K562 (cell line): Measurements from ENCODE around the gene LIX1.

Experiments
- BHLHE40 ChIP-seq: IDR thresholded peaks from 2 replicates; pipeline ENCODE4 v1.6.1; 2011; ENCODE audit warnings: low read length, improper control_type of control experiment
- CBX8 ChIP-seq: fragments of 200-600 bp; sonication (generic); IDR thresholded peaks from 2 replicates; pipeline ENCODE4 v1.6.1; 2012; ENCODE audit warnings: borderline replicate concordance, mixed run types, low read depth, mild to moderate bottlenecking, moderate library complexity, mixed read lengths, low read length, control low read depth, inconsistent platforms; ENCODE audit not compliant: poor library complexity, severe bottlenecking; ENCODE audit errors: extremely low read depth
- CEBPB ChIP-seq: fragments of 450-650 bp; IDR thresholded peaks from 2 replicates; pipeline ENCODE4 v1.6.1; 2016; ENCODE audit warnings: missing genetic modification characterization, missing compliant biosample characterization
- FIP1L1 ChIP-seq: fragments of 200-400 bp; formaldehyde crosslinking; IDR thresholded peaks from 2 replicates; pipeline ENCODE4 v1.6.1; 2018; ENCODE audit warnings: mild to moderate bottlenecking, low read depth, low read length; ENCODE audit not compliant: poor library complexity, severe bottlenecking
- FOXK2 ChIP-seq, 2 experiments: fragments of 450-650 bp; IDR thresholded peaks in 1 of 2; conservative IDR thresholded peaks in 1 of 2; 2 replicates each; pipeline ENCODE4 v1.6.1; 2016; ENCODE audit warnings: low read depth in 2 of 2, mild to moderate bottlenecking in 1 of 2
- MCM5 ChIP-seq: fragments of 450-650 bp; IDR thresholded peaks from 2 replicates; pipeline ENCODE4 v1.6.1; 2016; ENCODE audit warnings: low read depth
- MYC ChIP-seq, 2 experiments: fragments of 250-450 bp in 1 of 2; sonication (Bioruptor Pico) in 1 of 2; IDR thresholded peaks; 2 replicates each; pipeline versions ENCODE4 v1.5.1 to v1.6.1; 2012 to 2021; ENCODE audit warnings: low read depth in 2 of 2, borderline replicate concordance in 1 of 2, improper control_type of control experiment in 1 of 2, low read length in 1 of 2, mild to moderate bottlenecking in 1 of 2, moderate library complexity in 1 of 2
- NFYB ChIP-seq: IDR thresholded peaks from 2 replicates; pipeline ENCODE4 v1.6.1; 2011; ENCODE audit warnings: mild to moderate bottlenecking, moderate library complexity; ENCODE audit not compliant: insufficient read length; ENCODE audit errors: extremely low read depth
- RAD21 ChIP-seq, 2 experiments: fragments of 250-450 bp in 1 of 2; fragments of 450-650 bp in 1 of 2; sonication (Bioruptor Pico) in 1 of 2; formaldehyde crosslinking in 1 of 2; IDR thresholded peaks in 1 of 2; conservative IDR thresholded peaks in 1 of 2; 2 replicates each; pipeline versions ENCODE4 v1.4.0 to v1.8.0; 2020 to 2022; ENCODE audit warnings: mild to moderate bottlenecking in 2 of 2, moderate library complexity in 1 of 2
- REST ChIP-seq, 2 experiments: fragments of 450-650 bp; formaldehyde crosslinking in 1 of 2; IDR thresholded peaks; 2 replicates each; pipeline versions ENCODE4 v1.4.0 to v1.6.1; 2014 to 2020; ENCODE audit warnings: mild to moderate bottlenecking in 2 of 2, borderline replicate concordance in 1 of 2, low read depth in 1 of 2
- SMAD4 ChIP-seq: fragments of 250-450 bp; sonication (Bioruptor Pico); conservative IDR thresholded peaks from 2 replicates; pipeline ENCODE4 v1.8.0; 2021; ENCODE audit warnings: inconsistent platforms, mild to moderate bottlenecking, moderate library complexity
- TAL1 ChIP-seq: fragments of 450-650 bp; IDR thresholded peaks from 2 replicates; pipeline ENCODE4 v1.6.1; 2016; ENCODE audit warnings: mild to moderate bottlenecking
- ZFP36 ChIP-seq: fragments of 150-350 bp; IDR thresholded peaks from 2 replicates; pipeline ENCODE4 v1.6.1; 2018; ENCODE audit warnings: low read length, low read depth; ENCODE audit not compliant: partially characterized antibody
- ZNF766 ChIP-seq: fragments of 200-800 bp; sonication (Bioruptor generic); conservative IDR thresholded peaks from 2 replicates; pipeline ENCODE4 v1.6.1; 2016; ENCODE audit warnings: missing genetic modification characterization, missing compliant biosample characterization

GRCh38 chr5:97135868-97136267 lies 6.5 kb downstream of the LIX1 start:
- TF ChIP-seq MCM5: no peak
- TF ChIP-seq ZNF766: no peak
- TF ChIP-seq BHLHE40: no peak
- TF ChIP-seq SMAD4 (CRISPR knock-in tag): no peak
- TF ChIP-seq FIP1L1: no peak
- TF ChIP-seq RAD21 (CRISPR knock-in tag; conservative IDR thresholded peaks at IDR 0.05 in 1 of 2, IDR thresholded peaks at IDR 0.05 in 1 of 2): no peak
- TF ChIP-seq MYC (IDR thresholded peaks at IDR 0.05; ENCODE audit: low read depth, low read length): no peak
- no peak for TF ChIP-seq MYC (CRISPR knock-in tag; IDR thresholded peaks at IDR 0.05; ENCODE audit: borderline replicate concordance, low read depth)
- no peak for TF ChIP-seq NFYB
- no peak for TF ChIP-seq CBX8
- TF ChIP-seq REST (IDR thresholded peaks at IDR 0.05; ENCODE audit: borderline replicate concordance): no peak
- no peak for TF ChIP-seq REST (CRISPR knock-in tag; IDR thresholded peaks at IDR 0.05; ENCODE audit: low read depth)
- TF ChIP-seq TAL1: no peak
- no peak for TF ChIP-seq FOXK2 (conservative IDR thresholded peaks at IDR 0.05 in 1 of 2, IDR thresholded peaks at IDR 0.05 in 1 of 2; ENCODE audit: low read depth in 2 of 2)
- no peak for TF ChIP-seq CEBPB
- TF ChIP-seq ZFP36: no peak
